Measurements from ENCODE around the gene PITX1.

DNA sequence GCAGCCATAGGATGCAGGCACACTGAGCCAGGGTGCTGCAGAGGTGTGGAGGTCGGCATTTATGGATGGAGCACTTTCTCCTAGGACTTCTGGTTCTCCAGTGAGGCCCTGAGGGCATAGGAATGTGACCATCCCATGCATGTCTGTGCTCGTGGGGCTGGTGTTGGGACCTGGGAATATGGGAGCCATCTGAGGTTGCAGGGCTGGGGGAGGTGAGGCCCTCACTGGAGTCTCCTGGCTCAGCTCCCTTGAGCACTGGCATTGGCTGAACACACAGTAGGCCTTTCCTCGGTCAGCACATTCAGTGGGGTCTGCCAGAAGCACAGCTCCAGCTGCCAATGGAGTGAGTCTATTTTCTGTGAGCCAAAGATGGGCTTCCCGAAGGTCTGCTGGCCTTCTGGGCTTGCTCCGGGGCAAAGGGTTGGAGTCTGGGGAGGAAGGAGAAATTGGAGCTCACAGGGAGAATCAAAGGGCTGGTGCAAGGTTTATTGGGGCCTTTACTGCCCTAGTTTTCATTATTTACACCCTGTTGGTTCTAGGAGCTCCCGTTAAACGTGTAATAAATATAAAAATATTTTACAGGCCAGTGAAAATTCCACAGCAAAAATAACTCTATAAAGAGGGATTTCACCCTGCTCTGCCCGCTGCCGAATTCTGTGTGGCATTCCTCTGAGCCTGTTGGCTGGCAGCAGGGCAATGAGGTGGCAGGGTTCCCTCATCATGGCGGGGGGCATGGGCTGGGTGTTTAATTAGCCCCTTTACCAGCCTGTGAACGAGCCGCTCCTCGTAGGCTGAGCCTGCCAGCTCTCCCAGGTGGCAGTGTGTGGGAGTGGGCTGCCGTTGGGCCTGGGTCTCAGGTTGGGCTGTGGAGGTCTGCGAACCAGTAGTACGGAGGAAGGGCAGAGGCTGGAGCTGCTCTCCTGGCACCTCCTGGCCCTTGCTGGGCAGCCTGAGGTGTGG, 31.6 kb upstream of the PITX1 start:
- TF ChIP-seq, protein P1, sequence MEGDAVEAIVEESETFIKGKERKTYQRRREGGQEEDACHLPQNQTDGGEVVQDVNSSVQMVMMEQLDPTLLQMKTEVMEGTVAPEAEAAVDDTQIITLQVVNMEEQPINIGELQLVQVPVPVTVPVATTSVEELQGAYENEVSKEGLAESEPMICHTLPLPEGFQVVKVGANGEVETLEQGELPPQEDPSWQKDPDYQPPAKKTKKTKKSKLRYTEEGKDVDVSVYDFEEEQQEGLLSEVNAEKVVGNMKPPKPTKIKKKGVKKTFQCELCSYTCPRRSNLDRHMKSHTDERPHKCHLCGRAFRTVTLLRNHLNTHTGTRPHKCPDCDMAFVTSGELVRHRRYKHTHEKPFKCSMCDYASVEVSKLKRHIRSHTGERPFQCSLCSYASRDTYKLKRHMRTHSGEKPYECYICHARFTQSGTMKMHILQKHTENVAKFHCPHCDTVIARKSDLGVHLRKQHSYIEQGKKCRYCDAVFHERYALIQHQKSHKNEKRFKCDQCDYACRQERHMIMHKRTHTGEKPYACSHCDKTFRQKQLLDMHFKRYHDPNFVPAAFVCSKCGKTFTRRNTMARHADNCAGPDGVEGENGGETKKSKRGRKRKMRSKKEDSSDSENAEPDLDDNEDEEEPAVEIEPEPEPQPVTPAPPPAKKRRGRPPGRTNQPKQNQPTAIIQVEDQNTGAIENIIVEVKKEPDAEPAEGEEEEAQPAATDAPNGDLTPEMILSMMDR (IDR thresholded peaks at IDR 0.05) = no peak
- TF ChIP-seq EZH2 (IDR thresholded peaks at IDR 0.05) = no peak

Data from neural progenitor cell (in vitro differentiated cells).